ENCODE results near the gene OSER1.
"Not testable (repeated sequence)": the region's sequence is repeated elsewhere in the genome, so short reads cannot be mapped to it uniquely, and the experiment has no call there.

Gene OSER1

DNA sequence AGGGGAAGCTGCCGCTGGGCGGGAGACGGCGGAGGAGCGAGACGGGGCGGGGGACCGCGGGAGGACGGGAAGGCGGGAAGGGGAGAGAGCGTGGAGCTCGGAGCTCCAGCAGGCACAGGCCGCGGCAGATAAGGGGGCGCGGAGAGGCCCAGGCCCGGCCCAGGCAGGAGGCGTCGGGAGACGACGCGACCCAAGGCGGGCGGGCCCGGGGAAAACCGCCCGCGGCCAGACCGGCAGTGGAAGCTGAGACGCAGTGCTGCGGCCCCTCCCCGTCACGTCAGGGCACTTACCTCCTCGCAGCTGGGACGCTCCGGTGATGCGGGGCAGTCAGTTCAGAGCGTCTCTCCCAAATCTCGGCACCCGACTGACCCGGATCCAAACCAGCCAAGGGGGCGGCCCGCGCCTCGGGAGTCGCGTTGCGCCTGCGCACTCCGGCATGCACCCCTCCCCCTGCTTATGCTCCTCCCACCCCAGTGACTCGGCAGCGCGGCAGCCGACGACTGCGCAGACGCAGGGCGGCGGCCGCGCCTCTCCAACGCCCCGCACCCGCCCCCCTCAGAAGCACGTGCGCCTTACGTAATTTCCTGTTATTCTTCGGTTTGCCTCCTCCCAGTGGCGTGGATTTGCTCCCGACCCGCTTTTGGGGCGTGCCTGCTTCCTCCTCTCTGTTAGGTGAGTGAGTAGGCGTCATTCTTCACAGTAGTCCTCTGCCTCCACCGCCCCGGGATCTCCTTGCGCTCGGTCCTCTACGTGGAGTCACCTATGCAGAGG lies at the start of gene OSER1:
TSS of gene OSER1 (minus strand) at position 366 of the 771 bp plus-strand sequence. CDS start 3,814 bp downstream, outside the sequence.
- peak; percentile 97 for DNase-seq

GRCh38 chr20:44258226-44258890 lies 47.8 kb upstream of the OSER1 start:
- DNase-seq: no peak

- DNase-seq: no peak
Measured at GRCh38 chr20:44256961-44257360, 46.4 kb upstream of the OSER1 start.

DNA sequence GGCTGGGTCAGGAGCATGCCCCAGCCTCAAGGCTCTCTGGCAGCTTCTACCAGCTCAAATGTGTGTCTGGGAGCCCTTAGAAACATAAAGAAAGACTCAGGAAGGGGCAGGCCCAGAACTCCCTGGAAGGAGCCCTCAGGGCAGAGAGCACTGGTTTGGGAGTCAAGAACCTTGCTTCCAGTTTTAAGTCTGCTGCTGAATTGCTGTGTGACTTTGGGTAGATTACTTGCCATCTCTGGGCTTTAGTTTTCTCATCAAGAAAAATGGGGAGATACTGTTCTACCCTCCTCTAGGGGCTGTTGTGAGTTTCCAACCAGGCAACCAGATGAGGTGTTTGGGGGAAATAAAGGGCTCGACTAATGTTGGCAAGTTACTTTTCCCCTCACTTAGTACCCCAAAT lies 45.4 kb upstream of the OSER1 start:
- DNase-seq: no peak

GRCh38 chr20:44254073-44254472 lies 43.5 kb upstream of the OSER1 start:
- DNase-seq: no peak

DNA sequence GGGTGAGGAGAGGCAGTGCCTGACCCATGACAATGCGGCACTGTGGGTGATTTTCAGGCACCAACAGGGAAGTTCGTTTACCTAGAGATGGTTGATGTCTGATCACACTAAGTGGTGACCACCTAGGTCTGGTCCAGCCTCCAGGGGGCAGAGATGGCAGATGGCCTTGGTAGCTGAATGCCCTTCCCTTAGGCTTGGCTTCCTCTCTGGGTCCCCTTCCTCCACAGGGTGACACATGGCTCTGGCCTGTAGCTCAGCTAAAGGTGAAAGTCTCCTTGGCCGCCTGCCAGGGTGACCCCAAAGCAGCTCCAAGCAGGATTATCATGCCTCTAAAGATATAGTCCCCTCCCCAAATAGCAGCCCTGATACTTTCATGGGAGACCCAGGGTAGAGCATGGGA lies 43.0 kb upstream of the OSER1 start:
- peak; percentile 9 for DNase-seq

DNA sequence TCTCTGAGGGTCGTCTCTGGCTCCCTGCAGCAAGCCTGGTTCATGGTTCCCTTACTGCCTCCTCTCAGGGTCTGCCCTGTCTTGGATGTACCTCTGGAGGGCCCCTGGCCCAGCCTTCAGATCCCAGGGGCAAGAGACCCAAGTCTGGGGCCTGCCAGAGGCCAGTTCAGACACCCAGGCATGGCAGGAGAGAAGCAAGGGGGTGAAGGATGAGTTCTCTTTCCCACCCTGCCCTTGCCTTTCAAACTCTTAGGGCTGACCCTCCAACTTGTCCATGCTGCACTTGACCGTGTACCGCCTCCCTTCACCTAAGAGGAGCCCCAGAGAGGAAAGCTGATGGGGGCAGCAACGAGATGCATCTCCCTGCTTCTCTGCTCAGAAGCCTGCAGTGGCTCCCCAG lies 40.7 kb upstream of the OSER1 start:
- no peak for DNase-seq

DNA sequence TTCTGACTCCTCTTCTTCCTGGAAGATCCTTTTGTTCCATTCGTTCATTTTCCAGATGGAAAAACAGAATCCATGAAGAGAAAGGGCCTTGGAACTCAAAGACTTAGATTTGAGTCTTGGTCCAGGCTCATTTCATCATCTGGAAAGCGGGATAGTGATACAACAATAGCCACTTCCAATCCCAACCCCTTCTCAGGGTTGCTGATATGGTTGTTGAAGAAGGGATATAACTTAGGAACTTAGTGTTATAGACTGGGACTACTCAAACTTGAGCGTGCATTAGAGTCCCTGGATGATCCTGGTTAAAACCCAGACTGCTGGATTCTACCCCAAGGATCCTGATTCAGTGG lies 37.8 kb upstream of the OSER1 start:
- DNase-seq: no peak

- peak; percentile 7 for DNase-seq
Measured at GRCh38 chr20:44247586-44248409, 37.2 kb upstream of the OSER1 start.

GRCh38 chr20:44247131-44247571 lies 36.6 kb upstream of the OSER1 start, which contains the start of gene GDAP1L1:
TSS of gene GDAP1L1 (plus strand) at chr20:44247308. CDS start at chr20:44247335, 27 bp downstream.
- no peak for DNase-seq

- no peak for DNase-seq
Measured at GRCh38 chr20:44245977-44246376, 35.4 kb upstream of the OSER1 start.

DNA sequence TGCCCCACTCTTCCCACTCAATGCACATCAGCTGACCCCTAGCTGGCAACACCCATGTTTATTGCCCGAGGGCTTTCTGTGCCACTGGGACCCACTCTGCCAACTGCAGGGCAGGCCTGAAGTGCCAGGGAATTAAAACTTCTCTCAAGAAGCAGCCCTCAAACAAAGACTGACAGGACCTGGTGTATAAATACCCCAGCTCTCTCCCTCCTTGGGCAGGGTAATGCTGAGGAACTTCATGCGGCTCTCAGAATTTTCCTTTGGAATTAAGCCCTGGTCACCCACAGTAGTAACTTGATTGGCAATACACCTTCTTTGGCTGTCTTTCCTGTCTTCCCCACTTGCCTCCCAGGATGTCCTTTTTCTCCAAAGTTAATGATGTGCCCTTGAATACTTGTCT lies 31.2 kb upstream of the OSER1 start:
- no peak for DNase-seq

- DNase-seq: not testable (repeated sequence)
Measured at GRCh38 chr20:44236840-44237239, 26.3 kb upstream of the OSER1 start.

GRCh38 chr20:44235702-44236101 lies 25.1 kb upstream of the OSER1 start:
- no peak for DNase-seq

DNA sequence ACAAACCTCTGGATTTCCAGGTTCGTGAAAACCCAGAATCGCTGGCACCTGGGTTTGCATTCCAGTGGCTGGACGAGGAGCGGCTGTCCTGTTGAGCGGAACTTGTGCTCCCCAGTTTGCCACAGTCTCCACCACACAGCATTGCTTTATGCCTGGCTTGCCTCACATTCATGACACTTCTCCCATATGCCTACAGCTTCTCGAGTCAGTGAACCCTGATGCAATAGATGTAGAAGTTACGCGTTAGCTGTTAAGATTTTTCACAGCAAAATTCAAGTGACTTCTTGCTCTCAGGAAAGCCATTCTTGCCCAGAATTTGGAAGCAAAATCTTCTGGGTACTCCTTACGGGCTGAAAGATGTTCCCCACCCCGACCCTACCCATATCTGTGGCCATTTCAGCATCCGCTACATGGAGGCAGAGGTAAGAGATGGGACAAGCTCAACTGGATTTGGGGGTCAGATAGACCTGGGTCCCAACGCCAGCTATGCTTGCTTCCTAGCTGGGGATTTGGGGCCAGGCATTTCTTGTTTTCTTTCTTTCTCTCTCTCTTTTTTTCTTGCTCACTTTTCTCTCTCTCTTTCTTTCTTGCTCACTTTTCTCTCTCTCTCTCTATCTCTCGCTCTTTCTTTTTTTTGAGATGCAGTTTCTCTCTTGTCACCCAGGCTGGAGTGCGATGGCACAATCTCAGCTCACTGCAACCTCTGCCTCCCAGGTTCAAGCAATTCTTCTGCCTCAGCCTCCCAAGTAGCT lies 24.2 kb upstream of the OSER1 start:
- DNase-seq: no peak

GRCh38 chr20:44233436-44234016 lies 23.0 kb upstream of the OSER1 start:
- no peak for DNase-seq

- DNase-seq: not testable (repeated sequence)
Measured at GRCh38 chr20:44232469-44232856, 21.9 kb upstream of the OSER1 start.

- DNase-seq: no peak
Measured at GRCh38 chr20:44231713-44232468, 21.3 kb upstream of the OSER1 start.

DNA sequence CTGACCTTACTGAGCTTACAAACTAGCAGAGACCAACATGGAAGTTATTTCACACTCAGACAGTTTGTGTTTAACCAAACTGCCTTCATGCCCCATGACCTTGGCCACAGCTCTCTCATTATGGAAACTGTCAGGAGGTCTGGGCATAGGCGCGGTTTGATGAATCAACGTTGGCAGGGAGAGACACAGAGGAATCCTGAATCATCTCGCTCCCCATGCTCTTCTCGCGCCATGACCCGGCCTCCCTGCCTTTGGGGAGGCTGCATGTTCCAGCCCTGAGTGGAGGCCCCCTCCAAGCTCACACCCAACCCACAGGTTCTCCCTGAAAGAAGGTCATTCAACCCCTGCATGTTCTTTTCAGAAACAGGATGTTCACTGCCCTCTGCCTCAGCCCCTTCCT lies 20.6 kb upstream of the OSER1 start:
- no peak for DNase-seq

- DNase-seq: no peak
Measured at GRCh38 chr20:44228465-44229258, 18.1 kb upstream of the OSER1 start.

DNA sequence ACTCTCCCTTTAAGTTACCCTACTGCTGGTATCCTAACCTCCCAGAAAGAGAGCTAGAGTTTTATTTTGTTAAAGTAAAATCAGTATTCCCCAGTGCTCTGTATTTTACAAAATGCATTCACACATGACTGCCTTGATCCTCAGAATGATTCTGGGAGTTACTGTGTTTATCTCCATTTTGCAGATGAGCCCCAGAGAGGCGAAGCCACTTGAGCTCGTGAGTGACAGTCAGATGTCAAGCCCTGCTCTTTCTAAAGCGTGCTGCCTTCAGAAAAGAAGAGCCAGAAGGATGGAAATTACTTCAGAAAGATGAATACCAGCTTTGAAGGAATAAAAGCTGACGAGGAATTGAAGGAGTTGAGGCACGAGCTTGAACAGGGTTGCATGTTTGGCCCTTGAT lies 14.1 kb upstream of the OSER1 start:
- no peak for DNase-seq

Data from HCEC 1CT (cell line).